NT2/D1 (cell line): ENCODE results near the gene NUDT6.

Experiments used
- YY1 ChIP-seq: IDR thresholded peaks from 2 replicates; pipeline ENCODE4 v1.6.1; 2011; ENCODE audit not compliant: insufficient read length, insufficient read depth
- ZNF274 ChIP-seq: IDR thresholded peaks from 2 replicates; pipeline ENCODE4 v1.6.1; 2011; ENCODE audit warnings: mild to moderate bottlenecking, low read depth, low read length

DNA sequence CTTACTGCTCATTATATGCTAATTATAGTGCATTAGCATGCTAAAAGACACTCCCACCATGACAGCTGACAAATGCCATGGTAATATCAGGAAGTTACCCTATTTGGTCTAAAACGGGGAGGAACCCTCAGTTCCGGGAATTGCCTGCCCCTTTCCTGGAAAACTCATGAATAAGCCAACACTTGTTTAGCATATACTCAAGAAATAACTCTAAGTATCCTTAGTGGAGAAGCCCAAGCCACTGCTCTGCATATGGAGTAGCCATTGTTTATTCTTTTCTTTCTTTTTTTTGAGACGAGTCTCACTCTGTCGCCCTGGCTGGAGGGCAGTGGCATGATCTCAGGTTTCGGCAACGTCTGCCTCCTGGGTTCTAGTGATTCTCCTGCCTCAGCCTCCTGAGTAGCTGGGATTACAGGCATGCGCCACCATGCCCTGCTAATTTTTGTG is 15.5 kb downstream of the NUDT6 start:
- TF ChIP-seq YY1 (no peak), ZNF274 (no peak)
